Vagina (tissue), 2 donors: ENCODE data around the gene MAF.

Experiments
- POLR2A ChIP-seq, 2 donors: fragments of 450-650 bp; IDR thresholded peaks; one replicate each; pipeline ENCODE4 v1.6.1; 2017; ENCODE audit warnings: antibody characterized with exemption in 2 of 2, mild to moderate bottlenecking in 2 of 2, moderate library complexity in 2 of 2
- TF ChIP-seq, protein P1 (sequence below), 3 experiments: fragments of 450-650 bp in 2 of 3; fragments of 200-600 bp in 1 of 3; sonication (generic) in 1 of 3; IDR thresholded peaks; one replicate each; pipeline ENCODE4 v1.5.1; 2017 to 2019; ENCODE audit warnings: antibody characterized with exemption in 3 of 3, mild to moderate bottlenecking in 2 of 3, moderate library complexity in 2 of 3

DNA sequence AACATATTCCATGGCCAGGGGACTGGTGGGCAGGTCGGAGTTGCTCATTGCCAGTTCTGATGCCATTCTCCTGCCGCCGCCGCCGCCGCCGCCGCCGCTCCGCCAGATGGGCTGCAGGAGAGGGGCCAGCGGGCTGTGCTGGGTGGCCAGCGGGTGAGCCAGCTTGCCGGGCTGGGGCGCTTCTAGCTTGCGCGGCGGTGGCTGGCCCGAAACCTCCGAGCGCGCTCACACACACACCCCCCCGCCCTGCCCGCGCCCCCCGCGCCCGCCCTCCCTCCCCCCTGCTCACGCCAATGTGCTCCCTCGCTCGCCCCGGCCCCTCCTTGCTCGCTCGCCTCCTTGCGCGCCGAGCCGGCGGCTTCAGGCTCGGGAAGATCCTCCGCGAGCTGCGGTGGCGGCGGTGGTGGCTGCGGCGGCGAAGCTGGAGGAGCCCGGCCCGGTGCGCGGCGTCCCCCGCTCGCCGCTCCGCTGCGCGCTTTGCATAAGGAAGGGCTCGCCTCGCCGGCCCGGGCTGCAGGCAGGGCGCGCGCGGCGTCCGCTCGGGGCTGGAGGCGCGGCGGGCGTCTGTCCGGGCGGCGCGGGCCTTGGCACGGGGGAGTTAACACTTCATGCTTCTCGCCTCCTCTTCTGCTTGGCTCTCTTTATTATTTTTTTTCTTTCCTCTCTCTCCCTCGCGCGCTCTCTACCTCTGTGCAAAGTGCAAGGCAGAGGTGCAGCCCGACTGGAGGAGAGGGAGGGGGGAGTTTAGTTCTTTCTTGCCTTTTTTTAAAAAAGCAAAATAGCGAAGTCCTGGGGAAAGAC lies 500 bp downstream of the MAF start:
- TF ChIP-seq, protein P1, sequence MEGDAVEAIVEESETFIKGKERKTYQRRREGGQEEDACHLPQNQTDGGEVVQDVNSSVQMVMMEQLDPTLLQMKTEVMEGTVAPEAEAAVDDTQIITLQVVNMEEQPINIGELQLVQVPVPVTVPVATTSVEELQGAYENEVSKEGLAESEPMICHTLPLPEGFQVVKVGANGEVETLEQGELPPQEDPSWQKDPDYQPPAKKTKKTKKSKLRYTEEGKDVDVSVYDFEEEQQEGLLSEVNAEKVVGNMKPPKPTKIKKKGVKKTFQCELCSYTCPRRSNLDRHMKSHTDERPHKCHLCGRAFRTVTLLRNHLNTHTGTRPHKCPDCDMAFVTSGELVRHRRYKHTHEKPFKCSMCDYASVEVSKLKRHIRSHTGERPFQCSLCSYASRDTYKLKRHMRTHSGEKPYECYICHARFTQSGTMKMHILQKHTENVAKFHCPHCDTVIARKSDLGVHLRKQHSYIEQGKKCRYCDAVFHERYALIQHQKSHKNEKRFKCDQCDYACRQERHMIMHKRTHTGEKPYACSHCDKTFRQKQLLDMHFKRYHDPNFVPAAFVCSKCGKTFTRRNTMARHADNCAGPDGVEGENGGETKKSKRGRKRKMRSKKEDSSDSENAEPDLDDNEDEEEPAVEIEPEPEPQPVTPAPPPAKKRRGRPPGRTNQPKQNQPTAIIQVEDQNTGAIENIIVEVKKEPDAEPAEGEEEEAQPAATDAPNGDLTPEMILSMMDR (IDR thresholded peaks at IDR 0.05) = no peak
- TF ChIP-seq POLR2A (IDR thresholded peaks at IDR 0.05) = no peak
